Raji (cell line): ENCODE data around the gene JPH3.

Source experiments
- POLR2A ChIP-seq: IDR thresholded peaks from 2 replicates; pipeline ENCODE4 v1.6.1; 2011; ENCODE audit warnings: low read depth, low read length, control low read depth; ENCODE audit not compliant: insufficient read depth

The JPH3 gene

GRCh38 chr16:87744750-87745514 lies 142.6 kb downstream of the JPH3 start:
- no peak for TF ChIP-seq POLR2A

DNA sequence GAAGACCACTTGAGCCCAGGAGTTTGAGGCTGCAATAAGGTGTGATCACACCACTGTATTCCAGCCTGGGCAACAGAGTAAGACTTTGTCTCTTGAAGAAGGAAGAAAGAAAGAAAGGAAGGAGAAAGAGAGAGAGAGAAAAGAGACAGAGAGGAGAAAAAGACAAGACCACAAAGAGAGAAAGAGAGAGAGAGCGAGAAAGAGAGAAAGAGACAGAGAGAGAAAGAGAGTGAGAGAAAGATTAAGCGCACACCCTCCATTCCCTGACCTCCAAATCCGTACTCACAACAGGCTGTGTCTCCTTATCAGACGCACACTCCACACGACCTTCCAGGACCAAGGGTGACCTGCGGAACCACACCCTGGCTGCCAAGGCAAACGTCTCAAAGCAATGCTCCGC lies 143.9 kb downstream of the JPH3 start:
- TF ChIP-seq POLR2A = no peak
